Lower leg skin (tissue), 3 donors: ENCODE results near the gene BRD3OS.

Experiments used
- CTCF ChIP-seq, 3 donors: fragments of 450-650 bp; IDR thresholded peaks; one replicate each; pipeline ENCODE4 v1.5.1; 2016; ENCODE audit warnings: antibody characterized with exemption in 3 of 3, mild to moderate bottlenecking in 3 of 3, moderate library complexity in 2 of 3
- POLR2A ChIP-seq, 2 donors: fragments of 450-650 bp; IDR thresholded peaks; one replicate each; pipeline ENCODE4 v1.6.1; 2016 to 2017; ENCODE audit warnings: antibody characterized with exemption in 2 of 2, mild to moderate bottlenecking in 1 of 2, moderate library complexity in 1 of 2

GRCh38 chr9:133991964-133992779, 33.1 kb upstream of the BRD3OS start, which contains the start of gene VAV2:
- TF ChIP-seq CTCF (IDR thresholded peaks at IDR 0.05), result no peak
- no peak for TF ChIP-seq POLR2A (IDR thresholded peaks at IDR 0.05)
